GM23338 (cell line): ENCODE measurements around the gene SLU7. TPM values are rescaled to one million over a fixed set of nuclear protein-coding genes. Genes with fewer than 3 reads are reported as not detected.

Experiments used
- ATAC-seq: fragments of 200-7000 bp; cut with Tn5 transposase; 3 replicates; pipeline ENCODE4 v1.9.1; 2020
- DNase-seq: peaks from one replicate; pipeline ENCODE4 v3.0.0-alpha.2; 2015; ENCODE audit warnings: low spot score
- H2AFZ ChIP-seq: fragments of 200-600 bp; sonication (generic); 2 replicates; pipeline ENCODE4 v1.8.0; 2016; ENCODE audit warnings: antibody characterized with exemption, mild to moderate bottlenecking, moderate library complexity
- H3F3A ChIP-seq: fragments of 200-600 bp; sonication (generic); replicated peaks from 2 replicates; pipeline ENCODE4 v1.8.0; 2017; ENCODE audit warnings: antibody characterized with exemption, mixed run types, low read depth
- H3K27ac ChIP-seq: fragments of 200-600 bp; sonication (generic); 2 replicates; pipeline ENCODE4 v1.6.1; 2016; ENCODE audit warnings: low read depth
- H3K27me3 ChIP-seq: fragments of 200-600 bp; sonication (generic); 2 replicates; pipeline ENCODE4 v1.8.0; 2016; ENCODE audit warnings: mild to moderate bottlenecking, mixed run types, moderate library complexity; ENCODE audit not compliant: insufficient read depth
- H3K36me3 ChIP-seq: fragments of 200-600 bp; sonication (generic); 2 replicates; pipeline ENCODE4 v1.8.0; 2016; ENCODE audit warnings: mild to moderate bottlenecking; ENCODE audit not compliant: insufficient read depth
- H3K4me1 ChIP-seq: fragments of 200-600 bp; sonication (generic); 2 replicates; pipeline ENCODE4 v1.8.0; 2016; ENCODE audit warnings: mild to moderate bottlenecking, moderate library complexity; ENCODE audit not compliant: insufficient read depth
- H3K4me2 ChIP-seq: fragments of 200-600 bp; sonication (generic); 2 replicates; pipeline ENCODE4 v1.7.1; 2017; ENCODE audit warnings: mixed run types
- H3K4me3 ChIP-seq: fragments of 200-600 bp; sonication (generic); 2 replicates; pipeline ENCODE4 v1.6.1; 2016; ENCODE audit warnings: mixed run types
- H3K79me2 ChIP-seq: fragments of 200-600 bp; sonication (generic); replicated peaks from 2 replicates; pipeline ENCODE4 v1.8.0; 2017; ENCODE audit warnings: mild to moderate bottlenecking; ENCODE audit not compliant: insufficient read depth
- H3K9me2 ChIP-seq: fragments of 200-600 bp; sonication (generic); 2 replicates; pipeline ENCODE4 v1.8.0; 2017; ENCODE audit not compliant: insufficient read depth
- H4K20me1 ChIP-seq: fragments of 200-600 bp; sonication (generic); replicated peaks from 2 replicates; pipeline ENCODE4 v1.8.0; 2017; ENCODE audit warnings: mild to moderate bottlenecking; ENCODE audit not compliant: insufficient read depth
- H3K27ac Mint-ChIP-seq: 2 replicates; pipeline ENCODE4 v1.8.0; 2020; ENCODE audit warnings: inconsistent platforms, mild to moderate bottlenecking, moderate library complexity, mixed read lengths
- H3K27me3 Mint-ChIP-seq: 3 replicates; pipeline ENCODE4 v1.8.0; 2022; ENCODE audit warnings: low read depth, mild to moderate bottlenecking, moderate library complexity, mixed read lengths, inconsistent platforms; ENCODE audit not compliant: insufficient read depth, poor library complexity
- H3K36me3 Mint-ChIP-seq: 3 replicates; pipeline ENCODE4 v1.8.0; 2021; ENCODE audit warnings: low read depth, mild to moderate bottlenecking, inconsistent platforms, moderate library complexity, mixed read lengths
- H3K4me1 Mint-ChIP-seq: 3 replicates; pipeline ENCODE4 v1.8.0; 2020; ENCODE audit warnings: mild to moderate bottlenecking, inconsistent platforms, mixed read lengths
- H3K4me3 Mint-ChIP-seq: 3 replicates; pipeline ENCODE4 v1.8.0; 2021; ENCODE audit warnings: moderate library complexity, mild to moderate bottlenecking, inconsistent platforms, mixed read lengths
- H3K9me3 Mint-ChIP-seq: 3 replicates; pipeline ENCODE4 v1.8.0; 2020; ENCODE audit warnings: moderate library complexity, mild to moderate bottlenecking, inconsistent platforms, mixed read lengths
- CREB1 ChIP-seq: fragments of 250-450 bp; sonication (Bioruptor Pico); IDR thresholded peaks from 2 replicates; pipeline ENCODE4 v1.5.0; 2020; ENCODE audit warnings: low read depth, mild to moderate bottlenecking, moderate library complexity
- EZH2 ChIP-seq: fragments of 200-600 bp; sonication (generic); IDR thresholded peaks from one replicate; pipeline ENCODE4 v1.8.0; 2017; ENCODE audit warnings: antibody characterized with exemption, mild to moderate bottlenecking, low read depth; ENCODE audit not compliant: unreplicated experiment
- EZH2phosphoT487 ChIP-seq: fragments of 200-600 bp; sonication (generic); IDR thresholded peaks from one replicate; pipeline ENCODE4 v1.8.1; 2018; ENCODE audit warnings: antibody characterized with exemption; ENCODE audit not compliant: unreplicated experiment
- JUNB ChIP-seq: IDR thresholded peaks from one replicate; pipeline ENCODE4 v1.6.1; 2016; ENCODE audit warnings: antibody characterized with exemption; ENCODE audit not compliant: unreplicated experiment
- NANOG ChIP-seq: IDR thresholded peaks from 2 replicates; pipeline ENCODE4 v1.6.1; 2016; ENCODE audit warnings: antibody characterized with exemption, borderline replicate concordance
- POLR2AphosphoS5 ChIP-seq: IDR thresholded peaks from 2 replicates; pipeline ENCODE4 v1.6.1; 2016; ENCODE audit warnings: antibody characterized with exemption, low read depth
- STAT1 ChIP-seq: IDR thresholded peaks from one replicate; pipeline ENCODE4 v1.6.1; 2016; ENCODE audit warnings: antibody characterized with exemption; ENCODE audit not compliant: unreplicated experiment
- ZNF114 ChIP-seq: fragments of 250-450 bp; sonication (Bioruptor Pico); IDR thresholded peaks from 2 replicates; pipeline ENCODE4 v1.5.0; 2020; ENCODE audit warnings: mild to moderate bottlenecking, moderate library complexity
- ZNF331 ChIP-seq: fragments of 250-450 bp; sonication (Bioruptor Pico); IDR thresholded peaks from 2 replicates; pipeline ENCODE4 v1.5.0; 2020; ENCODE audit warnings: low read depth, mild to moderate bottlenecking, moderate library complexity
- polyA plus RNA-seq: library from polyadenylated mRNA; unstranded; fragments of >200 nt; fragmentation: Nextera tagmentation; extraction: Ambion mirVana; gene quantifications from 2 replicates; pipeline ENCODE4 v1.2.1, GENCODE V29; 2016
- total RNA-seq: library from RNA; depleted of rRNA; stranded (reverse); fragments of >200 nt; shearing (Covaris generic); gene quantifications from 2 replicates; pipeline ENCODE4 v1.2.3, GENCODE V29; 2014
- TF ChIP-seq, protein P1 (sequence below): fragments of 250-450 bp; sonication (Bioruptor Pico); IDR thresholded peaks from 2 replicates; pipeline ENCODE4 v1.5.0; 2020; ENCODE audit warnings: mild to moderate bottlenecking, moderate library complexity
- TF ChIP-seq, protein P2 (sequence below), 2 experiments: fragments of 200-600 bp in 1 of 2; sonication (generic) in 1 of 2; conservative IDR thresholded peaks; 2 replicates each; pipeline versions ENCODE4 v1.5.1 to v1.6.1; 2016 to 2017; ENCODE audit warnings: antibody characterized with exemption in 2 of 2, low read depth in 2 of 2, mild to moderate bottlenecking in 2 of 2, moderate library complexity in 1 of 2
- TF ChIP-seq, protein P3 (sequence below): IDR thresholded peaks from one replicate; pipeline ENCODE4 v1.6.1; 2018; ENCODE audit warnings: antibody characterized with exemption; ENCODE audit not compliant: unreplicated experiment
- TF ChIP-seq, protein P4 (sequence below): IDR thresholded peaks from 2 replicates; pipeline ENCODE4 v1.6.1; 2016; ENCODE audit warnings: antibody characterized with exemption

Gene SLU7
- total and polyA plus RNA-seq, 2 experiments from 2014 or later = 27.0 to 47.5 TPM

DNA sequence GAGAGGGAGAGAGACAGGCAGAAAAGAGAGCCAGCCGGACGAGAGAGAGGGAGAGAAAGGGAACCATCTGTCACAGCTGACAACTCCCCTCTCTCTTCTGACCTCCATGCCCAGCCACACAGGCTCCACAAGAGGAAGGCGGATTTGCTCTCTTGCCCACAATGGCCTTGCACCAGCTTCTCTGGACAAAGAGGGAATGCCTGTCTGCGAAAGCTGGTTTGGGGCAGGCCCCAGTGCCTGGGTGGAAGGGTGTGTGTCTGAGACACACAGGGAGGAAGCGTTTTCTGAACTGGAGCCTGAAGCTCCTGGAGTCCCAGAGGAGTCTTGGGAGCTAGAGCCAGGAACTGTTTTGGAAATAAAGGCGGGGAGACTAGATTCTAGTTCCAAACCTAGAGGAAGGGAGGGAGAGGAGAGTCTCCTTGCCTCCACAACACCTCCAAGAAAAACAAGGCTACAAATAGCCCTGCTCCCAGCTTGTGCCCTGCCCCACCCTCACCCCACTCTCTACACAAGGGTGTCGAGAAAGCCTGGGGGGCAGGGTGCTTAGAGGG is 60.9 kb downstream of the SLU7 start:
- Histone ChIP-seq H3K4me2 (no peak overlapping the region), H3K27me3 (no peaks in the 10 kb centered on the region), H3F3A (no peaks in the 10 kb centered on the region), H2AFZ (no peak overlapping the region), H3K36me3 (no peaks in the 10 kb centered on the region), H3K27ac (no peak overlapping the region), H3K4me1 (peaks cover 4% of the 10 kb centered on the region; the same call in 1 of the 2 replicates), H3K9me2 (no peaks in the 10 kb centered on the region), H3K4me3 (no peak overlapping the region), H3K79me2 (no peaks in the 10 kb centered on the region), H4K20me1 (no peaks in the 10 kb centered on the region)
- H3K36me3 Mint-ChIP-seq = no peaks in the 10 kb centered on the region; the same call in 2 of the 3 replicates
- peaks cover 21% of the 10 kb centered on the region for H3K4me1 Mint-ChIP-seq
- no peak overlapping the region for H3K4me3 Mint-ChIP-seq
- no peak overlapping the region for H3K27ac Mint-ChIP-seq
- H3K27me3 Mint-ChIP-seq = peaks cover 6% of the 10 kb centered on the region
- no peak for DNase-seq
- no peak for ATAC-seq
- TF ChIP-seq, protein P1, sequence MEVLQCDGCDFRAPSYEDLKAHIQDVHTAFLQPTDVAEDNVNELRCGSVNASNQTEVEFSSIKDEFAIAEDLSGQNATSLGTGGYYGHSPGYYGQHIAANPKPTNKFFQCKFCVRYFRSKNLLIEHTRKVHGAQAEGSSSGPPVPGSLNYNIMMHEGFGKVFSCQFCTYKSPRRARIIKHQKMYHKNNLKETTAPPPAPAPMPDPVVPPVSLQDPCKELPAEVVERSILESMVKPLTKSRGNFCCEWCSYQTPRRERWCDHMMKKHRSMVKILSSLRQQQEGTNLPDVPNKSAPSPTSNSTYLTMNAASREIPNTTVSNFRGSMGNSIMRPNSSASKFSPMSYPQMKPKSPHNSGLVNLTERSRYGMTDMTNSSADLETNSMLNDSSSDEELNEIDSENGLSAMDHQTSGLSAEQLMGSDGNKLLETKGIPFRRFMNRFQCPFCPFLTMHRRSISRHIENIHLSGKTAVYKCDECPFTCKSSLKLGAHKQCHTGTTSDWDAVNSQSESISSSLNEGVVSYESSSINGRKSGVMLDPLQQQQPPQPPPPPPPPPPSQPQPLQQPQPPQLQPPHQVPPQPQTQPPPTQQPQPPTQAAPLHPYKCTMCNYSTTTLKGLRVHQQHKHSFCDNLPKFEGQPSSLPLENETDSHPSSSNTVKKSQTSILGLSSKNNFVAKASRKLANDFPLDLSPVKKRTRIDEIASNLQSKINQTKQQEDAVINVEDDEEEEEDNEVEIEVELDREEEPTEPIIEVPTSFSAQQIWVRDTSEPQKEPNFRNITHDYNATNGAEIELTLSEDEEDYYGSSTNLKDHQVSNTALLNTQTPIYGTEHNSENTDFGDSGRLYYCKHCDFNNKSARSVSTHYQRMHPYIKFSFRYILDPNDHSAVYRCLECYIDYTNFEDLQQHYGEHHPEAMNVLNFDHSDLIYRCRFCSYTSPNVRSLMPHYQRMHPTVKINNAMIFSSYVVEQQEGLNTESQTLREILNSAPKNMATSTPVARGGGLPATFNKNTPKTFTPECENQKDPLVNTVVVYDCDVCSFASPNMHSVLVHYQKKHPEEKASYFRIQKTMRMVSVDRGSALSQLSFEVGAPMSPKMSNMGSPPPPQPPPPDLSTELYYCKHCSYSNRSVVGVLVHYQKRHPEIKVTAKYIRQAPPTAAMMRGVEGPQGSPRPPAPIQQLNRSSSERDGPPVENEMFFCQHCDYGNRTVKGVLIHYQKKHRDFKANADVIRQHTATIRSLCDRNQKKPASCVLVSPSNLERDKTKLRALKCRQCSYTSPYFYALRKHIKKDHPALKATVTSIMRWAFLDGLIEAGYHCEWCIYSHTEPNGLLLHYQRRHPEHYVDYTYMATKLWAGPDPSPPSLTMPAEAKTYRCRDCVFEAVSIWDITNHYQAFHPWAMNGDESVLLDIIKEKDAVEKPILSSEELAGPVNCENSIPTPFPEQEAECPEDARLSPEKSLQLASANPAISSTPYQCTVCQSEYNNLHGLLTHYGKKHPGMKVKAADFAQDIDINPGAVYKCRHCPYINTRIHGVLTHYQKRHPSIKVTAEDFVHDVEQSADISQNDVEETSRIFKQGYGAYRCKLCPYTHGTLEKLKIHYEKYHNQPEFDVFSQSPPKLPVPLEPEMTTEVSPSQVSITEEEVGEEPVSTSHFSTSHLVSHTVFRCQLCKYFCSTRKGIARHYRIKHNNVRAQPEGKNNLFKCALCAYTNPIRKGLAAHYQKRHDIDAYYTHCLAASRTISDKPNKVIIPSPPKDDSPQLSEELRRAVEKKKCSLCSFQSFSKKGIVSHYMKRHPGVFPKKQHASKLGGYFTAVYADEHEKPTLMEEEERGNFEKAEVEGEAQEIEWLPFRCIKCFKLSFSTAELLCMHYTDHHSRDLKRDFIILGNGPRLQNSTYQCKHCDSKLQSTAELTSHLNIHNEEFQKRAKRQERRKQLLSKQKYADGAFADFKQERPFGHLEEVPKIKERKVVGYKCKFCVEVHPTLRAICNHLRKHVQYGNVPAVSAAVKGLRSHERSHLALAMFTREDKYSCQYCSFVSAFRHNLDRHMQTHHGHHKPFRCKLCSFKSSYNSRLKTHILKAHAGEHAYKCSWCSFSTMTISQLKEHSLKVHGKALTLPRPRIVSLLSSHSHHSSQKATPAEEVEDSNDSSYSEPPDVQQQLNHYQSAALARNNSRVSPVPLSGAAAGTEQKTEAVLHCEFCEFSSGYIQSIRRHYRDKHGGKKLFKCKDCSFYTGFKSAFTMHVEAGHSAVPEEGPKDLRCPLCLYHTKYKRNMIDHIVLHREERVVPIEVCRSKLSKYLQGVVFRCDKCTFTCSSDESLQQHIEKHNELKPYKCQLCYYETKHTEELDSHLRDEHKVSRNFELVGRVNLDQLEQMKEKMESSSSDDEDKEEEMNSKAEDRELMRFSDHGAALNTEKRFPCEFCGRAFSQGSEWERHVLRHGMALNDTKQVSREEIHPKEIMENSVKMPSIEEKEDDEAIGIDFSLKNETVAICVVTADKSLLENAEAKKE (CRISPR knock-in tag) = no peak
- TF ChIP-seq JUNB = no peak
- TF ChIP-seq EZH2phosphoT487 = no peak
- no peak for TF ChIP-seq ZNF331 (CRISPR knock-in tag)
- no peak for TF ChIP-seq NANOG
- TF ChIP-seq POLR2AphosphoS5 = no peak
- no peak for TF ChIP-seq ZNF114
- TF ChIP-seq EZH2 = no peak
- TF ChIP-seq STAT1 = no peak
- no peak for TF ChIP-seq CREB1 (CRISPR knock-in tag)
- TF ChIP-seq, protein P2, sequence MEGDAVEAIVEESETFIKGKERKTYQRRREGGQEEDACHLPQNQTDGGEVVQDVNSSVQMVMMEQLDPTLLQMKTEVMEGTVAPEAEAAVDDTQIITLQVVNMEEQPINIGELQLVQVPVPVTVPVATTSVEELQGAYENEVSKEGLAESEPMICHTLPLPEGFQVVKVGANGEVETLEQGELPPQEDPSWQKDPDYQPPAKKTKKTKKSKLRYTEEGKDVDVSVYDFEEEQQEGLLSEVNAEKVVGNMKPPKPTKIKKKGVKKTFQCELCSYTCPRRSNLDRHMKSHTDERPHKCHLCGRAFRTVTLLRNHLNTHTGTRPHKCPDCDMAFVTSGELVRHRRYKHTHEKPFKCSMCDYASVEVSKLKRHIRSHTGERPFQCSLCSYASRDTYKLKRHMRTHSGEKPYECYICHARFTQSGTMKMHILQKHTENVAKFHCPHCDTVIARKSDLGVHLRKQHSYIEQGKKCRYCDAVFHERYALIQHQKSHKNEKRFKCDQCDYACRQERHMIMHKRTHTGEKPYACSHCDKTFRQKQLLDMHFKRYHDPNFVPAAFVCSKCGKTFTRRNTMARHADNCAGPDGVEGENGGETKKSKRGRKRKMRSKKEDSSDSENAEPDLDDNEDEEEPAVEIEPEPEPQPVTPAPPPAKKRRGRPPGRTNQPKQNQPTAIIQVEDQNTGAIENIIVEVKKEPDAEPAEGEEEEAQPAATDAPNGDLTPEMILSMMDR (conservative IDR thresholded peaks at IDR 0.05; ENCODE audit: low read depth in 2 of 2) = no peak
- TF ChIP-seq, protein P3, sequence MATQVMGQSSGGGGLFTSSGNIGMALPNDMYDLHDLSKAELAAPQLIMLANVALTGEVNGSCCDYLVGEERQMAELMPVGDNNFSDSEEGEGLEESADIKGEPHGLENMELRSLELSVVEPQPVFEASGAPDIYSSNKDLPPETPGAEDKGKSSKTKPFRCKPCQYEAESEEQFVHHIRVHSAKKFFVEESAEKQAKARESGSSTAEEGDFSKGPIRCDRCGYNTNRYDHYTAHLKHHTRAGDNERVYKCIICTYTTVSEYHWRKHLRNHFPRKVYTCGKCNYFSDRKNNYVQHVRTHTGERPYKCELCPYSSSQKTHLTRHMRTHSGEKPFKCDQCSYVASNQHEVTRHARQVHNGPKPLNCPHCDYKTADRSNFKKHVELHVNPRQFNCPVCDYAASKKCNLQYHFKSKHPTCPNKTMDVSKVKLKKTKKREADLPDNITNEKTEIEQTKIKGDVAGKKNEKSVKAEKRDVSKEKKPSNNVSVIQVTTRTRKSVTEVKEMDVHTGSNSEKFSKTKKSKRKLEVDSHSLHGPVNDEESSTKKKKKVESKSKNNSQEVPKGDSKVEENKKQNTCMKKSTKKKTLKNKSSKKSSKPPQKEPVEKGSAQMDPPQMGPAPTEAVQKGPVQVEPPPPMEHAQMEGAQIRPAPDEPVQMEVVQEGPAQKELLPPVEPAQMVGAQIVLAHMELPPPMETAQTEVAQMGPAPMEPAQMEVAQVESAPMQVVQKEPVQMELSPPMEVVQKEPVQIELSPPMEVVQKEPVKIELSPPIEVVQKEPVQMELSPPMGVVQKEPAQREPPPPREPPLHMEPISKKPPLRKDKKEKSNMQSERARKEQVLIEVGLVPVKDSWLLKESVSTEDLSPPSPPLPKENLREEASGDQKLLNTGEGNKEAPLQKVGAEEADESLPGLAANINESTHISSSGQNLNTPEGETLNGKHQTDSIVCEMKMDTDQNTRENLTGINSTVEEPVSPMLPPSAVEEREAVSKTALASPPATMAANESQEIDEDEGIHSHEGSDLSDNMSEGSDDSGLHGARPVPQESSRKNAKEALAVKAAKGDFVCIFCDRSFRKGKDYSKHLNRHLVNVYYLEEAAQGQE = no peak
- TF ChIP-seq, protein P4, sequence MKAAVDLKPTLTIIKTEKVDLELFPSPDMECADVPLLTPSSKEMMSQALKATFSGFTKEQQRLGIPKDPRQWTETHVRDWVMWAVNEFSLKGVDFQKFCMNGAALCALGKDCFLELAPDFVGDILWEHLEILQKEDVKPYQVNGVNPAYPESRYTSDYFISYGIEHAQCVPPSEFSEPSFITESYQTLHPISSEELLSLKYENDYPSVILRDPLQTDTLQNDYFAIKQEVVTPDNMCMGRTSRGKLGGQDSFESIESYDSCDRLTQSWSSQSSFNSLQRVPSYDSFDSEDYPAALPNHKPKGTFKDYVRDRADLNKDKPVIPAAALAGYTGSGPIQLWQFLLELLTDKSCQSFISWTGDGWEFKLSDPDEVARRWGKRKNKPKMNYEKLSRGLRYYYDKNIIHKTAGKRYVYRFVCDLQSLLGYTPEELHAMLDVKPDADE = no peak
- H3K9me3 Mint-ChIP-seq = no peaks in the 10 kb centered on the region
